Measurements from ENCODE around the gene ALAS1. TPM values are rescaled to one million over a fixed set of nuclear protein-coding genes. Genes with fewer than 3 reads are reported as not detected.
A peak's percentile ranks its signal among the peaks of the same experiment; 100 is the strongest.

The ALAS1 gene
- total RNA-seq, 1 experiment from 2014 or later: 71.2 TPM

GRCh38 chr3:52171514-52172261 is 26.3 kb upstream of the ALAS1 start:
- Histone ChIP-seq H3K4me1 (replicated peaks; ENCODE audit: insufficient read depth) (peaks cover 17% of the 10 kb centered on the region), H3K9me3 (ENCODE audit: insufficient read depth, low read depth) (no peaks in the 10 kb centered on the region), H4K20me1 (ENCODE audit: insufficient read depth) (no peaks in the 10 kb centered on the region), H3K9me2 (ENCODE audit: insufficient read depth) (no peaks in the 10 kb centered on the region), H3K4me3 (no peak overlapping the region), H3K27me3 (ENCODE audit: insufficient read depth, low read depth) (no peaks in the 10 kb centered on the region), H3K79me2 (ENCODE audit: low read depth) (no peaks in the 10 kb centered on the region), H3F3A (ENCODE audit: insufficient read depth, low read depth) (peaks cover 4% of the 10 kb centered on the region; the same call in 1 of the 2 replicates), H3K4me2 (peak overlapping the region; percentile 52), H2AFZ (no peak overlapping the region), H3K36me3 (ENCODE audit: low read depth) (no peaks in the 10 kb centered on the region), H3K27ac (peak overlapping the region; percentile 36)
- peak; percentile 19 to 69 for DNase-seq
- BruUV-seq (replicated peaks): no TSS peak
- intact Hi-C loops (cut with micrococcal nuclease; ENCODE audit: unreplicated experiment): no loop called here
- TF ChIP-seq, protein P1, sequence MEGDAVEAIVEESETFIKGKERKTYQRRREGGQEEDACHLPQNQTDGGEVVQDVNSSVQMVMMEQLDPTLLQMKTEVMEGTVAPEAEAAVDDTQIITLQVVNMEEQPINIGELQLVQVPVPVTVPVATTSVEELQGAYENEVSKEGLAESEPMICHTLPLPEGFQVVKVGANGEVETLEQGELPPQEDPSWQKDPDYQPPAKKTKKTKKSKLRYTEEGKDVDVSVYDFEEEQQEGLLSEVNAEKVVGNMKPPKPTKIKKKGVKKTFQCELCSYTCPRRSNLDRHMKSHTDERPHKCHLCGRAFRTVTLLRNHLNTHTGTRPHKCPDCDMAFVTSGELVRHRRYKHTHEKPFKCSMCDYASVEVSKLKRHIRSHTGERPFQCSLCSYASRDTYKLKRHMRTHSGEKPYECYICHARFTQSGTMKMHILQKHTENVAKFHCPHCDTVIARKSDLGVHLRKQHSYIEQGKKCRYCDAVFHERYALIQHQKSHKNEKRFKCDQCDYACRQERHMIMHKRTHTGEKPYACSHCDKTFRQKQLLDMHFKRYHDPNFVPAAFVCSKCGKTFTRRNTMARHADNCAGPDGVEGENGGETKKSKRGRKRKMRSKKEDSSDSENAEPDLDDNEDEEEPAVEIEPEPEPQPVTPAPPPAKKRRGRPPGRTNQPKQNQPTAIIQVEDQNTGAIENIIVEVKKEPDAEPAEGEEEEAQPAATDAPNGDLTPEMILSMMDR (conservative IDR thresholded peaks at IDR 0.05): no peak
- no peak for TF ChIP-seq EZH2 (IDR thresholded peaks at IDR 0.05; ENCODE audit: low read depth)
- ChIA-PET POLR2A (ENCODE audit: unreplicated experiment) (interaction anchor here (0.7 kb wide), 1 partner anchor 193 kb away, joined by 3 read pairs; no protein-coding TSS in a partner anchor), CTCF (interaction anchor here (0.6 kb wide), 1 partner anchor 375 kb away, joined by 3 read pairs; no protein-coding TSS in a partner anchor)

GRCh38 chr3:52172262-52172757 is 25.6 kb upstream of the ALAS1 start:
- Histone ChIP-seq H2AFZ (no peak overlapping the region), H3K27ac (no peak overlapping the region), H3K4me1 (replicated peaks; ENCODE audit: insufficient read depth) (peaks cover 23% of the 10 kb centered on the region), H3K79me2 (ENCODE audit: low read depth) (no peaks in the 10 kb centered on the region), H4K20me1 (ENCODE audit: insufficient read depth) (no peaks in the 10 kb centered on the region), H3K27me3 (ENCODE audit: insufficient read depth, low read depth) (no peaks in the 10 kb centered on the region), H3K9me2 (ENCODE audit: insufficient read depth) (no peaks in the 10 kb centered on the region), H3F3A (ENCODE audit: insufficient read depth, low read depth) (peaks cover 4% of the 10 kb centered on the region; the same call in 1 of the 2 replicates), H3K36me3 (ENCODE audit: low read depth) (no peaks in the 10 kb centered on the region), H3K9me3 (ENCODE audit: insufficient read depth, low read depth) (no peaks in the 10 kb centered on the region), H3K4me3 (no peak overlapping the region), H3K4me2 (no peak overlapping the region)
- intact Hi-C loops (cut with micrococcal nuclease; ENCODE audit: unreplicated experiment): no loop called here
- TF ChIP-seq, protein P1 (conservative IDR thresholded peaks at IDR 0.05): no peak
- TF ChIP-seq EZH2 (IDR thresholded peaks at IDR 0.05; ENCODE audit: low read depth): no peak
- no peak for DNase-seq
- POLR2A ChIA-PET (ENCODE audit: unreplicated experiment): no interaction called here
- CTCF ChIA-PET: no interaction called here
- BruUV-seq (replicated peaks): no TSS peak

DNA sequence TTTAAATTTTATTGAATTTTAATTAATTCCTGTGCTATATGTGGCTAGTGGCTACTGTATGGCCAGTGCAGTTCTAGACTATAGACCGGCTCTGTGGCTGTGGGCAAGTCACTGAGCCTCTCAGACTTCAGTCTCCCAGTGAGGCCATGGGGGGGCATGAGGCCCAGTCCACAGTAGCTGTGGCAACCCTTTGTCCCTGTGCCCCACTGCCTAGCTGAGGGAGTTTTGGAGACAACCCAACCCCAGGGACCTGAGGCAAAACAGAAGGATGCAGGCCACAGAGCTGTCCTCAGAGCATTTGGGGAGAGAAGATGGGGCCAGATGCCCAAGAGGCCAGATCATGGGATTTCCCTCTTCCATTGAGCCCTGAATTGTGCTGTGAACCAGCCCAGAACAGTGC is 24.9 kb upstream of the ALAS1 start:
- Histone ChIP-seq H4K20me1 (ENCODE audit: insufficient read depth) (no peaks in the 10 kb centered on the region), H3F3A (ENCODE audit: insufficient read depth, low read depth) (peaks cover 4% of the 10 kb centered on the region; the same call in 1 of the 2 replicates), H3K79me2 (ENCODE audit: low read depth) (no peaks in the 10 kb centered on the region), H3K4me1 (replicated peaks; ENCODE audit: insufficient read depth) (peaks cover 31% of the 10 kb centered on the region), H3K27ac (no peak overlapping the region), H3K4me3 (no peak overlapping the region), H3K36me3 (ENCODE audit: low read depth) (no peaks in the 10 kb centered on the region), H3K9me3 (ENCODE audit: insufficient read depth, low read depth) (no peaks in the 10 kb centered on the region), H3K9me2 (ENCODE audit: insufficient read depth) (no peaks in the 10 kb centered on the region), H3K4me2 (no peak overlapping the region), H2AFZ (no peak overlapping the region), H3K27me3 (ENCODE audit: insufficient read depth, low read depth) (no peaks in the 10 kb centered on the region)
- DNase-seq: no peak
- no TSS peak for BruUV-seq (replicated peaks)
- POLR2A ChIA-PET (ENCODE audit: unreplicated experiment): no interaction called here
- CTCF ChIA-PET: no interaction called here
- intact Hi-C loops (cut with micrococcal nuclease; ENCODE audit: unreplicated experiment): no loop called here
- TF ChIP-seq, protein P1 (conservative IDR thresholded peaks at IDR 0.05): no peak
- no peak for TF ChIP-seq EZH2 (IDR thresholded peaks at IDR 0.05; ENCODE audit: low read depth)

Data from PC-9 (cell line).